PC-9 (cell line): Measurements from ENCODE around the gene NPSR1. TPM values are rescaled to one million over a fixed set of nuclear protein-coding genes. Genes with fewer than 3 reads are reported as not detected.

Experiments used
- BruUV-seq: library from RNA; stranded (reverse); fragments of 400-500 nt; replicated peaks from 2 replicates; lab custom pipeline; 2021; lab: Mats Ljungman, UMichigan
- CTCF ChIA-PET: fragments of 300-600 bp; sonication (Branson Sonifier 250); formaldehyde crosslinking; loops from one replicate; lab custom pipeline; 2022; ENCODE audit warnings: antibody characterized with exemption; lab: Charles Lee
- POLR2A ChIA-PET: fragments of 300-600 bp; sonication (Branson Sonifier 250); formaldehyde crosslinking; loops from one replicate; lab custom pipeline; 2022; ENCODE audit warnings: antibody characterized with exemption; ENCODE audit not compliant: unreplicated experiment; lab: Charles Lee
- DNase-seq, 2 experiments: peaks; one replicate each; pipeline versions ENCODE4 v3.0.0 to v3.0.0-alpha.2; 2015 to 2022; ENCODE audit warnings: mixed read lengths in 1 of 2
- H2AFZ ChIP-seq: fragments of 200-600 bp; sonication (generic); 2 replicates; pipeline ENCODE4 v1.8.1; 2017; ENCODE audit warnings: antibody characterized with exemption
- H3F3A ChIP-seq: fragments of 200-600 bp; sonication (generic); 2 replicates; pipeline ENCODE4 v1.8.1; 2017; ENCODE audit warnings: antibody characterized with exemption, mild to moderate bottlenecking, low read depth; ENCODE audit not compliant: insufficient read depth
- H3K27ac ChIP-seq: fragments of 200-600 bp; sonication (generic); 2 replicates; pipeline ENCODE4 v1.6.1; 2016; ENCODE audit warnings: mixed run types
- H3K27me3 ChIP-seq: fragments of 200-600 bp; sonication (generic); 2 replicates; pipeline ENCODE4 v1.6.1; 2016; ENCODE audit warnings: low read depth, mixed run types; ENCODE audit not compliant: insufficient read depth
- H3K36me3 ChIP-seq: fragments of 200-600 bp; sonication (generic); 2 replicates; pipeline ENCODE4 v1.6.1; 2016; ENCODE audit warnings: low read depth, mixed run types
- H3K4me1 ChIP-seq: fragments of 200-600 bp; sonication (generic); replicated peaks from 2 replicates; pipeline ENCODE4 v1.6.1; 2016; ENCODE audit warnings: mixed run types; ENCODE audit not compliant: insufficient read depth
- H3K4me2 ChIP-seq: fragments of 200-600 bp; sonication (generic); 2 replicates; pipeline ENCODE4 v1.6.1; 2017; ENCODE audit warnings: mixed run types
- H3K4me3 ChIP-seq: fragments of 200-600 bp; sonication (generic); 2 replicates; pipeline ENCODE4 v1.6.1; 2016; ENCODE audit warnings: mixed run types
- H3K79me2 ChIP-seq: fragments of 200-600 bp; sonication (generic); 2 replicates; pipeline ENCODE4 v1.6.1; 2017; ENCODE audit warnings: low read depth, mixed run types
- H3K9me2 ChIP-seq: fragments of 200-600 bp; sonication (generic); 2 replicates; pipeline ENCODE4 v1.8.1; 2017; ENCODE audit warnings: mild to moderate bottlenecking; ENCODE audit not compliant: insufficient read depth
- H3K9me3 ChIP-seq: fragments of 200-600 bp; sonication (generic); 2 replicates; pipeline ENCODE4 v1.8.1; 2016; ENCODE audit warnings: low read depth; ENCODE audit not compliant: insufficient read depth
- H4K20me1 ChIP-seq: fragments of 200-600 bp; sonication (generic); 2 replicates; pipeline ENCODE4 v1.8.1; 2017; ENCODE audit not compliant: insufficient read depth
- CTCF ChIP-seq: fragments of 200-600 bp; sonication (generic); conservative IDR thresholded peaks from 2 replicates; pipeline ENCODE4 v1.6.1; 2017; ENCODE audit warnings: mixed run types, antibody characterized with exemption, mild to moderate bottlenecking, moderate library complexity
- EZH2 ChIP-seq: fragments of 200-600 bp; sonication (generic); IDR thresholded peaks from 2 replicates; pipeline ENCODE4 v1.8.0; 2017; ENCODE audit warnings: antibody characterized with exemption, low read depth
- intact Hi-C: fragments of 100-400 bp; cut with micrococcal nuclease; formaldehyde crosslinking; loops from one replicate; pipeline ENCODE4 v1.10.0; 2022; ENCODE audit not compliant: unreplicated experiment
- total RNA-seq: library from RNA; stranded (reverse); gene quantifications from 2 replicates; pipeline ENCODE4 v1.2.3, GENCODE V29; 2021

The NPSR1 gene
- total RNA-seq, 1 experiment from 2014 or later = not detected

DNA sequence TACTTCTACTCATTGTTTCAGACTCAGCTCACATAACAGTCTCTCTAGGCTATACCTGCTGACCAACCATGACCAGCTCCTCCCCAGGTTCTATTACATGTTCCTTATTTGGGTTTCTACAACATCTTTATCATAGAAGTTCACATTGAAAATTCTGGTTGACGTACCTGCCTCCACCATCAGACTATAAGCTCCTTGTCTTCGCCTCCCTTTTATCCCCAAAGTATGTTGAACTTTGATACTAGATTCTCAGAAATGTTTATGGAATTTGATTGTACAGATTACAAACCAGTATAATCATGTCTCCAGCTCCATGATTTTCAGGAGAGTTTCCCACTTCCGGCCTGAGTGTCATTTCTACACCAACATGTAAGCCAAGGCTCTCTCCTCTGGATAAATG lies 15.0 kb downstream of the NPSR1 start:
- POLR2A ChIA-PET = interaction anchor here (0.6 kb wide), 1 partner anchor 1437 kb away, joined by 4 read pairs; no protein-coding TSS in a partner anchor
- no peak for TF ChIP-seq EZH2
- H3K4me2 ChIP-seq = no peak overlapping the region
- H3K9me2 ChIP-seq = no peaks in the 10 kb centered on the region; the same call in 1 of the 2 replicates
- H2AFZ ChIP-seq = no peak overlapping the region
- intact Hi-C loops = loop anchor here (10.0 kb wide), 1 partner anchor 362 kb away; the partner anchor contains the start of gene DPY19L1
- no peaks in the 10 kb centered on the region for H3K27me3 ChIP-seq
- H3F3A ChIP-seq = no peaks in the 10 kb centered on the region
- H3K27ac ChIP-seq = no peak overlapping the region
- CTCF ChIA-PET = no interaction called here
- no peaks in the 10 kb centered on the region for H4K20me1 ChIP-seq
- BruUV-seq = no TSS peak
- H3K36me3 ChIP-seq = no peaks in the 10 kb centered on the region
- H3K4me1 ChIP-seq = no peaks in the 10 kb centered on the region
- no peak overlapping the region for H3K4me3 ChIP-seq
- H3K79me2 ChIP-seq = no peaks in the 10 kb centered on the region
- no peaks in the 10 kb centered on the region for H3K9me3 ChIP-seq
- no peak for DNase-seq

- no peaks in the 10 kb centered on the region for H3F3A ChIP-seq
- H3K79me2 ChIP-seq = no peaks in the 10 kb centered on the region
- no peaks in the 10 kb centered on the region for H3K9me3 ChIP-seq
- H2AFZ ChIP-seq = no peak overlapping the region
- no peaks in the 10 kb centered on the region; the same call in 1 of the 2 replicates for H3K9me2 ChIP-seq
- peak in 1 of 2 experiments; percentile 15 for DNase-seq
- H4K20me1 ChIP-seq = no peaks in the 10 kb centered on the region
- CTCF ChIA-PET = interaction anchor here (0.6 kb wide), 1 partner anchor 334 kb away, joined by 5 read pairs; no protein-coding TSS in a partner anchor
- TF ChIP-seq EZH2 = no peak
- peak; percentile 94 for TF ChIP-seq CTCF
- no peaks in the 10 kb centered on the region for H3K4me1 ChIP-seq
- no TSS peak for BruUV-seq
- POLR2A ChIA-PET = no interaction called here
- no peaks in the 10 kb centered on the region for H3K27me3 ChIP-seq
- no peaks in the 10 kb centered on the region for H3K36me3 ChIP-seq
- H3K4me3 ChIP-seq = no peak overlapping the region
- H3K27ac ChIP-seq = no peak overlapping the region
- intact Hi-C loops = loop anchor here (10.0 kb wide), 1 partner anchor 359 kb away; the partner anchor contains the start of gene DPY19L1
- no peak overlapping the region for H3K4me2 ChIP-seq
Measured at GRCh38 chr7:34675749-34676374, 17.8 kb downstream of the NPSR1 start.

- H3K9me2 ChIP-seq = no peaks in the 10 kb centered on the region
- no TSS peak for BruUV-seq
- intact Hi-C loops = loop anchor here (10.0 kb wide), 1 partner anchor 357 kb away; the partner anchor contains the start of gene DPY19L1
Measured at GRCh38 chr7:34677491-34677890, 19.5 kb downstream of the NPSR1 start.

More at GRCh38 chr7:34677491-34677890, 19.5 kb downstream of the NPSR1 start:
- H3K27me3 ChIP-seq = no peaks in the 10 kb centered on the region
- H3K27ac ChIP-seq = no peak overlapping the region
- DNase-seq = no peak
- no peaks in the 10 kb centered on the region for H3F3A ChIP-seq
- no peaks in the 10 kb centered on the region for H3K9me3 ChIP-seq
- H3K36me3 ChIP-seq = no peaks in the 10 kb centered on the region
- TF ChIP-seq EZH2 (no peak), CTCF (no peak)
- no peaks in the 10 kb centered on the region for H4K20me1 ChIP-seq
- H3K4me2 ChIP-seq = no peak overlapping the region
- ChIA-PET CTCF (no interaction called here), POLR2A (no interaction called here)
- no peak overlapping the region for H3K4me3 ChIP-seq
- no peaks in the 10 kb centered on the region for H3K79me2 ChIP-seq
- no peaks in the 10 kb centered on the region for H3K4me1 ChIP-seq
- peak overlapping the region; percentile 20; the same call in 1 of the 2 replicates for H2AFZ ChIP-seq
